Activated CD4-positive, CD25-positive, alpha-beta regulatory T cell treated with anti-CD3 and anti-CD28 coated beads, Interleukin-2, amount 50 U/mL, for 24 hours (primary cell): ENCODE data around the gene DGKD.

Experiments
- ATAC-seq, 2 donors: fragments of 150-1000 bp; cut with Tn5 transposase; one replicate each; pipeline ENCODE4 v1.10.0; 2021; ENCODE audit warnings: mild to moderate bottlenecking in 1 of 2, moderate library complexity in 1 of 2

Gene DGKD

DNA sequence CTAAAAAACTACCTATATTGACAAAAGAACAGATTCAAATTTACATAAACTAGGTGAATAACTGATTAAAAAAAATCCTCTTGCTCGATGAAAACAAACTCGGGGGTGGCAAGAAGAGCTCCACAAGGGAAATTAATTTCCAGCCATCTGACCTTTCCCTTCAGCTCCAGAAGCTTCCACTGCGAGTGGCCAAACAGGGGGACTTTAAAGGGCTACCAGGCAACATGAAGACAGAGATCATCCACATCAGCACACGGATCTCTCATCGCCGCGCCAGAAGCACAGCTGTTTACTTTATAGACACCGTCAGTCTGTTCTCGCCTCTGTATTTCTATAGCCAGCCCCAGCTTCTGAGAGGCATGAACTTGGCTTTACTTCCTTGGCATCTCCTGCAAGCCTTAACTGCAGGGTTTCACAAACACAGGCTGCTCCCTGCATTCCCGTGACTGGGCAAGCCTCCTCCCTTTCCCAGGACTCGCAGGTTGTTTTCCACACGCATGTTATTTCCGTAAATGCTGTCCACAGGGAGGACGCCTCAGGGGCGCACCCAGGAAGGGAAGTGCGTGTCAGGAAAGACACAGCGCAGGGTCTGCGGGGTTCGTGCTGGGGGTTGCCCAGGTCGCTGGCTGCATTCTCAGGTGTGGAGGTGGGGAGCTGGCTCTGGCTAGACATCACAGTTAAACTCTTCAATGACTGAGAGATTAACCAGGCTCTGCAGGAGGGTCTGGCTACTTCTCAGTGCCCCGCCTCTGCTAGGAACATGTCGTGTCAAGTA lies 127.3 kb downstream of the DGKD start:
- no peak for ATAC-seq

- ATAC-seq = no peak
Observed at GRCh38 chr2:233482616-233483015, 128.3 kb downstream of the DGKD start.

DNA sequence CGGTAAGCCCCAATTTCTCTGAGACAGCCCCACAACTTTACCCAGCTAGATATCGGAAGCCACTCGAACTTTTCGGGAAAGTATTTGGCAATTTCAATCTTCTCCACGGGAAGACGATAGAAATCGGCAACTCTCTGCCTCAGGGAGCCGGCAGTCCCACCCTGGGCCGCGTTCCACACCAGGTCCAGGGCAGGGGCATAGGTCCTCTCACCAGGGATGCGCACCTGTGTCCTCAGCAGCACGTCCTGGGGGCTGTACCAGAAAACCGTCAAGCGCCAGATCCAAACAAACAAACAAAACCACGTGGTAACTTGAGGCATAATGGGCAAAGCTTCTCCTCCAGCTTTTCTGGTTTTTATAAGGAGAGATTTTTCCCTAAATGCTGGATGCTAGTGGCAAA lies 131.4 kb downstream of the DGKD start:
- no peak for ATAC-seq

- no peak for ATAC-seq
Observed at GRCh38 chr2:233486357-233486756, 132.1 kb downstream of the DGKD start.

- ATAC-seq = no peak
Observed at GRCh38 chr2:233486778-233487552, 132.7 kb downstream of the DGKD start.

DNA sequence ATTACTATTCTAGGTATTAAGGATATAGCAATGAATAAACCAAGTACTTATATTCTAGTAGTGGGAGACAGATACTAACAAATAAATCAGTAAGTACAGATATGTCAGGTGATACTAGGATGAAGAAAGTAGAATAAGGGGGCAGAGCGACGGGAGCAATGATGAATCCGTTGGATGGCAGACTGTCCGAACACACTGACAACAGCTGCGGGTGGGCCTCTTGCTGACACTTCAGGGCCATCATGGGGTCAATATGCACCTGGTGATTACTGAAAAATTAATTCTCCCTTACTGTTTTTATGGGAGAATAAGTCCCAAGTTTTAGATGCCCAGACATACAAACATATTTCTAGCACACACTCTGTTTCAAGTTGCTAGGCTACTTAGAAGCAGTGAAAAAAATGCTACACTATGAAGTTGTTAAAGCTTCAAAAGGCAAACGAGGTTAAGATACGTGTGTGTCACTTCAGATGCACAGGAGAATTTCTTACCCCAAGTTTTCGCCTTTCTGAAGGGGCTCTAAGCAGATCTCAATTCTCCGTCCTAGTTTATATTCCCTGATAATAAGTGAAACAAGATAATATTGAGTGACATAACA lies 133.6 kb downstream of the DGKD start:
- ATAC-seq = no peak

DNA sequence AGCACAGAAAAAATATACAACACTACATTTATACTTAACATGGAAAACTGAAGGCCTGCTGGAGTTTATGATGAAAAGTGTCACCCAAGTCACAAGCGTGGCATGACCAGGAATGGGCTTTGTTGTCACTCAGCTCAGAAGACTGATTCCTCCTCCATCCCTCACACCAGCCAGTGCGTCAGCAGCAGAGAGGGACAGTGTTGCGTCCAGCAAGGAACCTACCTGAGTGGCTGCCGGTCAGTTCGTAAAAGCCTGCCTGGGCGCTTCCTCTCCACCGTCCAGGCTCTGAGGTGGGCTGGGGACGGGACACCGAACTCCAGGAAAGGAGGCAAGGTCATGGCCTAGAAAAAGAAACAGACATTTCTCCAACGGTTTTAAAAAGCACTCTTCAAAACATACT lies 134.8 kb downstream of the DGKD start:
- ATAC-seq = no peak

GRCh38 chr2:233489666-233490065 lies 135.4 kb downstream of the DGKD start:
- no peak for ATAC-seq

DNA sequence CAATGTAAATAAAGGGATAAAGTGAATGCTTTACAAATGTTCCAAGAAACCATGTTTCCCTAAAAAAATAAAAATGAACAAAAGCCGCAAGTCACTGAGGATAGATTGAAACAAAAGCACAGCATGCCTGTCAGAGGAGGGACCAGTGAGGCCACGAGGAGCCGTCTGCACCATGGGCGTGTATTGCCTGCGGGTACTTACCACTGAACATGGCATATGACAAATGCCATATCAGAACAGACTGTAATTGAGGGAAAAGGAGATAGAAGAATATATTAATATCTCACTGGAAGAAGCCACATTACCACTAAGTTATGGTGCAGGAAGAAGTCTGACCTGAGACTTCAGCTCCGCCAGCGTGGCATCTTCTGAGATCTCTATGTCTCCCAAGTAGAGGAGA lies 136.5 kb downstream of the DGKD start:
- ATAC-seq = no peak

- ATAC-seq = no peak
Observed at GRCh38 chr2:233491326-233491725, 137.0 kb downstream of the DGKD start.

DNA sequence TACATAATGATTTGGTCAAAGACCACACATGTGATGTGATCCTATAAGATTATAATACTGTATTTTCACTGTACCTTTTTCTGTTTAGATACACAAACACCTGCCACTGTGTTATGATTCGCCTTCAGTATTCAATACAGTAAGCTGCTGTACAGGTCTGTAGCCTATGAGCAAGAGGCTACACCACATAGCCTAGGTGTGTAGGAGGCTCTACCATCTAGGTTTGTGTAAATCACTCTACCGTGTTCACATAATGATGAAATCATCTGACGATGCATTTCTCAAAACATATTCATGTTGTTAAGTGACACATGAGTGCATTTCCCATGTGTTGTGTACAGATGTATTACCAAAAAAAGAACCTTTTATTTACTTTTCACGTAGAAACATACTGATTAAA lies 137.8 kb downstream of the DGKD start:
- ATAC-seq = no peak

- no peak for ATAC-seq
Observed at GRCh38 chr2:233492751-233493150, 138.5 kb downstream of the DGKD start.

- no peak for ATAC-seq
Observed at GRCh38 chr2:233495503-233496496, 141.5 kb downstream of the DGKD start.

DNA sequence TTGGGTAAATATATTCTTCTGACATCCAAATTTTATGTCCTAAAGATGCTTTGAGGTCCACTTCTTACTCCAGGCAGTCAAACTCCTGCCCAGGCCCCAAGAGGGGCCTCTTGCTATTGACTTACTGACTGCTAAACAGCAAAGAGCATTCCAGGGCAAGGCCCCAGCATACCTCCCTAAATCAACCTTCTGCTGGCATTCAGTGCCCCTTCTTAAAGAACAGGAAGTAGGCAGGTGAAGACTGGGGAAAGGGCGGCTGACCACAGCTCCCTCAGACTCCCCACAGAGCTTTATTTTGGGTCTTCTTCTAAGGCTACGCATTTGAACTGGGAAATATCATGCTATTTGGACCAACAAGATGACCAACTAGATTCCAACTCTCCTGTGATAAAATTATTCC lies 143.4 kb downstream of the DGKD start:
- no peak for ATAC-seq

GRCh38 chr2:233498126-233498525 lies 143.8 kb downstream of the DGKD start:
- no peak for ATAC-seq

DNA sequence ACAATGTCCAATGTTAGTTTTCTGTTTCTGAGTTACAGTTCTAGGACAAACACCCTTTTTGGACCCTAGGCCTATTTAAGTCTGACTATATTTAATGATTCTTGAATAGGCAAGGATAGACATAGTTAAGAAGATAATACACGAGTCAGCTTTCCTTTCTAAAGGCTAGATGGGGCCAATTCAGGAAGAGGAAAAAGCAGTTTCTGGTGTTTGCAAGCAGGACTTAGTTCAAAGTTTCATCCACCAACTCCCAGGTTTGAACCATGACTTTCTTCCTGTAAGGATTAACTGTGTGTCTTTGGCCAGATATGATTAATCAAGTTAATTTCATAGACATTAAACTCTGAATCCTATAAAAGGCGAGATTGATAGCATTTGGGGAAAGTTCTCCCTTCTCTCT lies 145.6 kb downstream of the DGKD start:
- no peak for ATAC-seq

DNA sequence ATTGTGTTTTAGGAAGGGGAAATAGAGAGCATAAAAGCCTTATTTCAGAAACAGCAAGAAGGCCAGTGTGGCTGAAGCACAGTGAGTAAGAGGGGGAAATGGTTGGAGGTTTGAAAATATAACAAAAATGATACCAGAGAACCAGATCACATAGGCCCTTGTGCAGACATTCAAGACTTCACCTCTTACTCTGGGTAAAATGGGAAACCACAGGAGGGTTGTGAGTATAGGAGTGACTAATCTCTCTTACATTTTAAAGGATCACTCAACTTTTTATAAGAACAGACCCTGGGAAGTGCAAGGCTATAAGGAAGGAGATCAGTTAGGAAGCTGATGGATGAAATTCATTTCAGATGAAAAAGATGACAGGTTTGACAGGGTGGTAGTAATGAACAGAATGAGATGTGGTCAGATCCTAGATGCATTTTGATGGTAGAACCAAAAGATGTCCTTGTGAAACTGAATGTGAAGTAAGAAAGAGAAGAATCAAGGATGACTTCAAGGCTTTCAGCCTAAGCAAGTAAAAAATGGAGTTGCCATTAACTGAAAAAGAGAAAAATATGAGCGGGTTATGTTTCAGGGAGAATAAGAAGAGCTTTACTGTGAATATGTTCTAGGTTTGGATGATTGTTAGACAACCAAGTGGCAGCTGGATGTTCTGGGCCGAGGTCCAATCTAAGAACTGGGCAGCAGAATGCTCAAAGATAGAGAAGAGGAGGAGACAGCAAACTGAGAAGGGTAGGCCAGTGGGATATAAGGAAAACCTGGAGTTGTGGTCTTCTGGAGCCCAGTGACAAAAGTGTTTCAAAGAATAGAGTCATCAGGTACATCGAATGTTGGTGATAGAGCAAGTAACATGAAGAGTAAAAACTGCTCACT lies 147.1 kb downstream of the DGKD start:
- peak in 1 of 2 donors; percentile 24 for ATAC-seq

- ATAC-seq = no peak
Observed at GRCh38 chr2:233503481-233503880, 149.2 kb downstream of the DGKD start.

- no peak for ATAC-seq
Observed at GRCh38 chr2:233503947-233504637, 149.8 kb downstream of the DGKD start.

DNA sequence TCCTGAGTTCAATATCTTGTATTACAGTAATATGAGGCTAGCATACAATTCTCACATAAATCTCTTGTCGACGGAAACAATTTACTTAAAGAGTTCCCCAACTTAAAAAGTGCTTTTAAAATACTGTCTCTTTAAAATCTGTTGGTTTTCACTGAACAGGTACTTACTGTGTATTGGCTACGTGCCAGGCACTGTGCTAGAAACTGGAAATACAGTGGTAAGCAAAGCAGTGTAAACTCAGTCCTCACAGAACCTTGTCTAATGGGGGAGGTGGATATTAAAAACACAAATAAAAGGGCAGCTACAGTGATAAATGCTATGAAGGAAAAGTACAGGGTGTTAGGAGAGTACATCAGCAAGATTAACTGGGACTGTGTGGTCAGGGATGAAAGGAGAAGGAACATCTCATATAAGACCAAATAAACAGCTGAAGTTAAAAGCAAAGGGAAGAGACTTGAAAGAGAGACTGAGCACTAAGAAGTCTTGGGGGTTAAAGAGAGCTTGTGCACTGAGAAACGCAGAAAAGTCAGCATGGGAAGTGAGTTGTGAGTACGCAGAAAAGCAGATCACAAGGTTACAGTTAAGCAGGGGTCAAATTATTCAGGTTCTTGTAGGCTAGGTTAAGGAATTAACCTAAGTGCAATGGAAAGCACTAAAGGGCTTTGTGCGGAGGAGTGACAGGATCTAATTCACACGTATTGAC lies 159.8 kb downstream of the DGKD start:
- no peak for ATAC-seq
